Measurements from ENCODE around the gene GPA33. TPM values are rescaled to one million over a fixed set of nuclear protein-coding genes. Genes with fewer than 3 reads are reported as not detected.

Gene GPA33
- total and polyA plus RNA-seq, 2 experiments from 2014 or later: 1.5 to 5.8 TPM

GRCh38 chr1:167057241-167057688 is 32.9 kb downstream of the GPA33 start:
- Histone ChIP-seq H3K9me2 (replicated peaks; ENCODE audit: insufficient read depth) (no peaks in the 10 kb centered on the region), H3K27me3 (no peaks in the 10 kb centered on the region), H3K36me3 (replicated peaks; ENCODE audit: insufficient read depth, low read depth) (no peaks in the 10 kb centered on the region), H3K4me3 (no peak overlapping the region), H3K27ac (no peak overlapping the region), H3K4me1 (ENCODE audit: insufficient read depth) (no peaks in the 10 kb centered on the region), H2AFZ (no peak overlapping the region), H3K9me3 (ENCODE audit: low read depth) (no peaks in the 10 kb centered on the region), H3K4me2 (no peak overlapping the region), H3K79me2 (no peaks in the 10 kb centered on the region), H4K20me1 (ENCODE audit: insufficient read depth, poor library complexity, severe bottlenecking) (no peaks in the 10 kb centered on the region)
- TF ChIP-seq EZH2phosphoT487 (IDR thresholded peaks at IDR 0.05; ENCODE audit: low read depth, severe bottlenecking, unreplicated experiment): no peak
- peak; percentile 58 for TF ChIP-seq CTCF (IDR thresholded peaks at IDR 0.05; ENCODE audit: poor library complexity)
- DNase-seq (ENCODE audit: low spot score): peak; percentile 65
- 33% methylated on average over 6 of the region's 6 CpGs for WGBS (ENCODE audit: low lambda C conversion rate, missing lambda C conversion rate)

- H3K4me2 ChIP-seq: no peak overlapping the region
Measured at GRCh38 chr1:167056529-167057231, 33.5 kb downstream of the GPA33 start.

GRCh38 chr1:167054946-167055630 is 35.1 kb downstream of the GPA33 start:
- no peaks in the 10 kb centered on the region for H3K9me3 ChIP-seq (ENCODE audit: low read depth)
- no peaks in the 10 kb centered on the region for H3K4me1 ChIP-seq (ENCODE audit: insufficient read depth)
- no peak overlapping the region for H3K4me2 ChIP-seq
- H3K27me3 ChIP-seq: no peaks in the 10 kb centered on the region
- no peak overlapping the region for H3K27ac ChIP-seq
- no peak for DNase-seq (ENCODE audit: low spot score)
- H3K79me2 ChIP-seq: no peaks in the 10 kb centered on the region
- H3K9me2 ChIP-seq (replicated peaks; ENCODE audit: insufficient read depth): no peaks in the 10 kb centered on the region
- no peak for TF ChIP-seq EZH2phosphoT487 (IDR thresholded peaks at IDR 0.05; ENCODE audit: low read depth, severe bottlenecking, unreplicated experiment)
- H3K4me3 ChIP-seq: no peak overlapping the region
- no peak overlapping the region for H2AFZ ChIP-seq
- no peaks in the 10 kb centered on the region for H3K36me3 ChIP-seq (replicated peaks; ENCODE audit: insufficient read depth, low read depth)
- H4K20me1 ChIP-seq (ENCODE audit: insufficient read depth, poor library complexity, severe bottlenecking): no peaks in the 10 kb centered on the region
- 89% methylated on average over 14 of the region's 14 CpGs for WGBS (ENCODE audit: low lambda C conversion rate, missing lambda C conversion rate)

More at GRCh38 chr1:167056529-167057231, 33.5 kb downstream of the GPA33 start:
- Histone ChIP-seq H3K27me3 (no peaks in the 10 kb centered on the region), H3K36me3 (replicated peaks; ENCODE audit: insufficient read depth, low read depth) (no peaks in the 10 kb centered on the region), H3K9me2 (replicated peaks; ENCODE audit: insufficient read depth) (no peaks in the 10 kb centered on the region), H3K79me2 (no peaks in the 10 kb centered on the region), H2AFZ (no peak overlapping the region), H4K20me1 (ENCODE audit: insufficient read depth, poor library complexity, severe bottlenecking) (no peaks in the 10 kb centered on the region), H3K4me1 (ENCODE audit: insufficient read depth) (no peaks in the 10 kb centered on the region), H3K9me3 (ENCODE audit: low read depth) (no peaks in the 10 kb centered on the region), H3K4me3 (no peak overlapping the region), H3K27ac (no peak overlapping the region)
- WGBS (ENCODE audit: low lambda C conversion rate, missing lambda C conversion rate): 61% methylated on average over 10 of the region's 10 CpGs
- no peak for TF ChIP-seq CTCF (IDR thresholded peaks at IDR 0.05; ENCODE audit: poor library complexity)
- no peak for TF ChIP-seq EZH2phosphoT487 (IDR thresholded peaks at IDR 0.05; ENCODE audit: low read depth, severe bottlenecking, unreplicated experiment)
- TF ChIP-seq EZH2 (IDR thresholded peaks at IDR 0.05; ENCODE audit: borderline replicate concordance): no peak
- no peak for DNase-seq (ENCODE audit: low spot score)

GRCh38 chr1:167054531-167054930 is 35.6 kb downstream of the GPA33 start:
- no peaks in the 10 kb centered on the region for H3K36me3 ChIP-seq (replicated peaks; ENCODE audit: insufficient read depth, low read depth)
- H3K27me3 ChIP-seq: no peaks in the 10 kb centered on the region
- H3K4me3 ChIP-seq: no peak overlapping the region
- no peak overlapping the region for H3K4me2 ChIP-seq
- TF ChIP-seq CTCF (IDR thresholded peaks at IDR 0.05; ENCODE audit: poor library complexity) (no peak), EZH2phosphoT487 (IDR thresholded peaks at IDR 0.05; ENCODE audit: low read depth, severe bottlenecking, unreplicated experiment) (no peak), EZH2 (IDR thresholded peaks at IDR 0.05; ENCODE audit: borderline replicate concordance) (no peak)
- no peak overlapping the region for H3K27ac ChIP-seq
- 94% methylated on average over 3 of the region's 3 CpGs for WGBS (ENCODE audit: low lambda C conversion rate, missing lambda C conversion rate)
- H3K9me3 ChIP-seq (ENCODE audit: low read depth): no peaks in the 10 kb centered on the region
- H2AFZ ChIP-seq: no peak overlapping the region
- no peaks in the 10 kb centered on the region for H3K4me1 ChIP-seq (ENCODE audit: insufficient read depth)
- no peaks in the 10 kb centered on the region for H3K9me2 ChIP-seq (replicated peaks; ENCODE audit: insufficient read depth)
- DNase-seq (ENCODE audit: low spot score): no peak
- H3K79me2 ChIP-seq: no peaks in the 10 kb centered on the region
- no peaks in the 10 kb centered on the region for H4K20me1 ChIP-seq (ENCODE audit: insufficient read depth, poor library complexity, severe bottlenecking)
